ENCODE measurements around the gene DNAJB5.

DNA sequence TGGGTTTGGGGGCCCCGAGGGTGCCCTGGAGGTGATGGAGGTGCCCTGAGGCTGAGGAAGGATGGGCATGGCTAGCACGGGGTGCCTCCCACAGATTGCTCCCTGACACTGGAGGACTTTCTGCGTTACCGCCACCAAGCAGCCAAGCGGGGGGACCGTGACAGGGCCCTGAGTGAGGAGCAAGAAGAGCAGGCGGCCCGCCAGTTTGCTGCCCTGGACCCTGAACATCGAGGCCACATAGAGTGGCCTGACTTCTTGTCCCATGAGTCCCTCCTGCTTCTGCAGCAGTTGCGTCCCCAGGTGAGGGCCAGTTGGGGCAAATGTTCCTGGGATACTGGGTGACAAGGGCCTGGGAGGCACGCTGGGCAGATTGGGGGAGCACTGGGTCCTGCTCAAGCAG is 13.1 kb upstream of the DNAJB5 start:
- TF ChIP-seq, protein P1, sequence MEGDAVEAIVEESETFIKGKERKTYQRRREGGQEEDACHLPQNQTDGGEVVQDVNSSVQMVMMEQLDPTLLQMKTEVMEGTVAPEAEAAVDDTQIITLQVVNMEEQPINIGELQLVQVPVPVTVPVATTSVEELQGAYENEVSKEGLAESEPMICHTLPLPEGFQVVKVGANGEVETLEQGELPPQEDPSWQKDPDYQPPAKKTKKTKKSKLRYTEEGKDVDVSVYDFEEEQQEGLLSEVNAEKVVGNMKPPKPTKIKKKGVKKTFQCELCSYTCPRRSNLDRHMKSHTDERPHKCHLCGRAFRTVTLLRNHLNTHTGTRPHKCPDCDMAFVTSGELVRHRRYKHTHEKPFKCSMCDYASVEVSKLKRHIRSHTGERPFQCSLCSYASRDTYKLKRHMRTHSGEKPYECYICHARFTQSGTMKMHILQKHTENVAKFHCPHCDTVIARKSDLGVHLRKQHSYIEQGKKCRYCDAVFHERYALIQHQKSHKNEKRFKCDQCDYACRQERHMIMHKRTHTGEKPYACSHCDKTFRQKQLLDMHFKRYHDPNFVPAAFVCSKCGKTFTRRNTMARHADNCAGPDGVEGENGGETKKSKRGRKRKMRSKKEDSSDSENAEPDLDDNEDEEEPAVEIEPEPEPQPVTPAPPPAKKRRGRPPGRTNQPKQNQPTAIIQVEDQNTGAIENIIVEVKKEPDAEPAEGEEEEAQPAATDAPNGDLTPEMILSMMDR (conservative IDR thresholded peaks at IDR 0.05; ENCODE audit: low read length): no peak
- TF ChIP-seq EZH2phosphoT487 (IDR thresholded peaks at IDR 0.05; ENCODE audit: borderline replicate concordance): no peak
